Astrocyte (in vitro differentiated cells and primary cell): Measurements from ENCODE around the gene SLC22A4. TPM values are rescaled to one million over a fixed set of nuclear protein-coding genes. Genes with fewer than 3 reads are reported as not detected.

ENCODE experiments used
- DNase-seq: peaks from one replicate; pipeline ENCODE4 v3.0.0-alpha.2; 2010; ENCODE audit warnings: low read depth
- FAIRE-seq: peaks from 2 replicates; lab custom pipeline; 2011; peaks lifted over from hg19 to GRCh38; lab: Jason Lieb, UNC
- H2AFZ ChIP-seq: 2 replicates; pipeline ENCODE4 v1.6.0; 2012; ENCODE audit warnings: low read depth, low read length, inconsistent platforms
- H3K27ac ChIP-seq: 2 replicates; pipeline ENCODE4 v1.5.1; 2011; ENCODE audit warnings: low read depth, low read length, inconsistent platforms
- H3K27me3 ChIP-seq: 2 replicates; pipeline ENCODE4 v1.6.0; 2011; ENCODE audit warnings: low read length, inconsistent platforms; ENCODE audit not compliant: insufficient read depth
- H3K36me3 ChIP-seq: 2 replicates; pipeline ENCODE4 v1.5.1; 2011; ENCODE audit warnings: low read length, inconsistent platforms; ENCODE audit not compliant: insufficient read depth
- H3K4me1 ChIP-seq: 2 replicates; pipeline ENCODE4 v1.5.1; 2011; ENCODE audit warnings: low read length, inconsistent platforms; ENCODE audit not compliant: insufficient read depth
- H3K4me2 ChIP-seq: 2 replicates; pipeline ENCODE4 v1.6.0; 2012; ENCODE audit warnings: low read length, inconsistent platforms
- H3K4me3 ChIP-seq: 2 replicates; pipeline ENCODE4 v1.5.1; 2011; ENCODE audit warnings: low read depth, mild to moderate bottlenecking, low read length, inconsistent platforms; ENCODE audit not compliant: insufficient read depth
- H3K79me2 ChIP-seq: 2 replicates; pipeline ENCODE4 v1.6.0; 2012; ENCODE audit warnings: mild to moderate bottlenecking, low read length, inconsistent platforms; ENCODE audit not compliant: insufficient read depth
- H3K9ac ChIP-seq: 2 replicates; pipeline ENCODE4 v1.6.0; 2012; ENCODE audit warnings: mild to moderate bottlenecking, low read length, inconsistent platforms
- H3K9me3 ChIP-seq: 2 replicates; pipeline ENCODE4 v1.5.1; 2012; ENCODE audit warnings: low read depth, mild to moderate bottlenecking, low read length, inconsistent platforms; ENCODE audit not compliant: insufficient read depth
- H4K20me1 ChIP-seq: 2 replicates; pipeline ENCODE4 v1.6.0; 2012; ENCODE audit warnings: low read length, inconsistent platforms; ENCODE audit not compliant: insufficient read depth
- H3K27ac Mint-ChIP-seq: one replicate; pipeline ENCODE4 v1.8.0; 2021; ENCODE audit warnings: mild to moderate bottlenecking, mixed read lengths; ENCODE audit not compliant: unreplicated experiment
- H3K27me3 Mint-ChIP-seq: one replicate; pipeline ENCODE4 v1.8.0; 2021; ENCODE audit warnings: low read depth, mixed read lengths; ENCODE audit not compliant: unreplicated experiment
- H3K36me3 Mint-ChIP-seq: one replicate; pipeline ENCODE4 v1.8.0; 2021; ENCODE audit warnings: low read depth, mixed read lengths; ENCODE audit not compliant: unreplicated experiment
- H3K4me1 Mint-ChIP-seq: one replicate; pipeline ENCODE4 v1.8.0; 2021; ENCODE audit warnings: low read depth, mixed read lengths; ENCODE audit not compliant: unreplicated experiment
- H3K4me3 Mint-ChIP-seq: one replicate; pipeline ENCODE4 v1.8.0; 2021; ENCODE audit warnings: mild to moderate bottlenecking, moderate library complexity, mixed read lengths; ENCODE audit not compliant: unreplicated experiment
- H3K9me3 Mint-ChIP-seq: one replicate; pipeline ENCODE4 v1.8.0; 2021; ENCODE audit warnings: mild to moderate bottlenecking, mixed read lengths; ENCODE audit not compliant: unreplicated experiment
- EZH2 ChIP-seq: IDR thresholded peaks from 2 replicates; pipeline ENCODE4 v1.6.1; 2012; ENCODE audit warnings: mild to moderate bottlenecking, low read length, inconsistent platforms; ENCODE audit not compliant: insufficient read depth
- total RNA-seq: library from RNA; stranded (reverse); gene quantifications from 2 replicates; pipeline ENCODE4 v1.2.1, GENCODE V29; 2021
- TF ChIP-seq, protein P1 (sequence below): IDR thresholded peaks from 2 replicates; pipeline ENCODE4 v1.5.1; 2011; ENCODE audit warnings: low read depth, mild to moderate bottlenecking, inconsistent platforms, low read length, moderate library complexity; ENCODE audit not compliant: insufficient read depth

Gene SLC22A4
- total RNA-seq, 1 donor from 2014 or later, result 4.5 TPM

DNA sequence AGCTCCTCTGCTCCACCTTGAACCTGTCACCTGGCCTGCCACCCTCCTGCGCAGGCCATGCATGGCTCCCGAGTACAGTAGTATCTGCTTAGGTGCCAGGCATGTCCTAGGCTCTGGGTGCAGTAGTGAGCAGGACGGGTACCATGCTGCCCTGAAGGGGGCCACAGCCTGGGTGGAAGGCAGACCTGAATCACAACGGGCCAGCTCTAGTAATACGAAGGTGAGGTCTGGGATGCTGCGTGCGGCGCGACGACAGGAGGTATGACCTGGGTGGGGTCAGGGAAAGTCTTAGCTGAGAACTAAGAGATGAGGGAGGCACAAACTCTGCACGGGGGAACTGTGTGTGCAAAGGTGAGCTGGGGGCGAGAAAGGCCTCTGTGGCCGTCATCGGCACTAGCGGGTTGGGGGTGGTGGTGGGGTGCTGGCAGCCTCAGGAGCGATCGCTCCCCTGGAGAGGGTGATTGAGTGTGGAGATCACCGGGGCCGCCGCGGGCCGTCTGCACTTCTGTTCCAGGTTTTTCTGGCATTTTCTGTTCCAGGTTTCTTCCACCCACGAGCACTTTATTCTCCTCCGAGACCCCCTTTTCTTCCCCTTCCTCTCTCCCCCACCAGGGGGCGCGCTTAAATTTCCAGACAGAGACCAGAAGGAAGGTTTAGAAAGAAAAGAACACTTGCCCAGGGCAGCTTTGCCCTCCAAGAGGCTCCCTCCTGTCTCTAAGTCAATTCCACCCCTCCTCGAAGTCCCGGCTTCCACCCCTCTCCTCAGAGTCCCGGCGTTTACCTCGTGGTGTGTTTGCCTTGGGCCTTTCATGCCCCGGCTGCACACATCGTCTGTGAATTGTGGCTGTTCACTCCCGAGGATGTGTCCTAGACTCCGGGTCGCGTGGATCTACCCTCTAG, 21.6 kb upstream of the SLC22A4 start:
- TF ChIP-seq, protein P1, sequence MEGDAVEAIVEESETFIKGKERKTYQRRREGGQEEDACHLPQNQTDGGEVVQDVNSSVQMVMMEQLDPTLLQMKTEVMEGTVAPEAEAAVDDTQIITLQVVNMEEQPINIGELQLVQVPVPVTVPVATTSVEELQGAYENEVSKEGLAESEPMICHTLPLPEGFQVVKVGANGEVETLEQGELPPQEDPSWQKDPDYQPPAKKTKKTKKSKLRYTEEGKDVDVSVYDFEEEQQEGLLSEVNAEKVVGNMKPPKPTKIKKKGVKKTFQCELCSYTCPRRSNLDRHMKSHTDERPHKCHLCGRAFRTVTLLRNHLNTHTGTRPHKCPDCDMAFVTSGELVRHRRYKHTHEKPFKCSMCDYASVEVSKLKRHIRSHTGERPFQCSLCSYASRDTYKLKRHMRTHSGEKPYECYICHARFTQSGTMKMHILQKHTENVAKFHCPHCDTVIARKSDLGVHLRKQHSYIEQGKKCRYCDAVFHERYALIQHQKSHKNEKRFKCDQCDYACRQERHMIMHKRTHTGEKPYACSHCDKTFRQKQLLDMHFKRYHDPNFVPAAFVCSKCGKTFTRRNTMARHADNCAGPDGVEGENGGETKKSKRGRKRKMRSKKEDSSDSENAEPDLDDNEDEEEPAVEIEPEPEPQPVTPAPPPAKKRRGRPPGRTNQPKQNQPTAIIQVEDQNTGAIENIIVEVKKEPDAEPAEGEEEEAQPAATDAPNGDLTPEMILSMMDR, result peak; percentile 80
- no peak for TF ChIP-seq EZH2
- Mint-ChIP-seq H3K9me3 (no peaks in the 10 kb centered on the region), H3K27ac (peak overlapping the region; percentile 26), H3K36me3 (peaks cover 29% of the 10 kb centered on the region), H3K4me3 (no peak overlapping the region), H3K27me3 (no peaks in the 10 kb centered on the region), H3K4me1 (peaks cover 16% of the 10 kb centered on the region)
- Histone ChIP-seq H3K4me2 (no peak overlapping the region), H3K27me3 (no peaks in the 10 kb centered on the region), H3K9me3 (no peaks in the 10 kb centered on the region), H2AFZ (no peak overlapping the region), H3K79me2 (peaks cover 32% of the 10 kb centered on the region), H3K4me1 (peaks cover 24% of the 10 kb centered on the region), H3K4me3 (no peak overlapping the region), H3K27ac (no peak overlapping the region), H4K20me1 (peaks cover 68% of the 10 kb centered on the region), H3K9ac (no peak overlapping the region), H3K36me3 (peaks cover 21% of the 10 kb centered on the region)
- DNase-seq, result no peak
- no peak for FAIRE-seq

DNA sequence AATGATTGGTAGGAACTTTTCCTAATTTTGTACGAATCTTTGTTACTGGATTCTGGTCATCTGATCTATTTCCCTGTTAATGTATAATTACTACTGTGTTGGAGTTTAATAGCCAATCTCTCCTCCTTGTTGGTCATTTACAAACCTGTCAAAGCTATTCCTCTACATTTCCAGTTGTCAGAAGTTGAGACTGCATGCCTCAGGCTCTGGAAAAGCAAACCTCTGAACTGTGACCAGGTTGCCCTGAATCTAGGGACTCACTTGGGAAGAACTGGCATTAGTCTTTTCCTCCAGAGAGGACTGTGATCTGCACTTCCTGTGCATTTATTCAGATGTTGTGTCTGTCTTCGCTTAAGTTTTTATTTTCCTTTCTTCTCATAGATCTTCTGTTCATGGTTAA, 20.6 kb upstream of the SLC22A4 start:
- H2AFZ ChIP-seq, result no peak overlapping the region
- Mint-ChIP-seq H3K27me3 (no peaks in the 10 kb centered on the region), H3K9me3 (no peaks in the 10 kb centered on the region), H3K4me3 (no peak overlapping the region), H3K4me1 (peaks cover 20% of the 10 kb centered on the region), H3K36me3 (peaks cover 28% of the 10 kb centered on the region), H3K27ac (no peak overlapping the region)
- H3K4me3 ChIP-seq, result no peak overlapping the region
- H3K27me3 ChIP-seq, result no peaks in the 10 kb centered on the region
- no peak for FAIRE-seq
- TF ChIP-seq, protein P1, result no peak
- TF ChIP-seq EZH2, result no peak
- DNase-seq, result no peak
- H3K27ac ChIP-seq, result no peak overlapping the region
- H3K9me3 ChIP-seq, result no peaks in the 10 kb centered on the region
- H3K79me2 ChIP-seq, result peaks cover 21% of the 10 kb centered on the region
- H3K36me3 ChIP-seq, result peaks cover 20% of the 10 kb centered on the region
- peaks cover 58% of the 10 kb centered on the region for H4K20me1 ChIP-seq
- H3K4me1 ChIP-seq, result peaks cover 13% of the 10 kb centered on the region
- H3K4me2 ChIP-seq, result no peak overlapping the region
- no peak overlapping the region for H3K9ac ChIP-seq
